Thoracic aorta (tissue), 2 donors: ENCODE data around the gene SUSD4. TPM values are rescaled to one million over a fixed set of nuclear protein-coding genes. Genes with fewer than 3 reads are reported as not detected.

Experiments used
- ATAC-seq: fragments of 150-250 bp; one replicate; pipeline ENCODE4 v1.8.0; 2017; ENCODE audit warnings: low read depth; ENCODE audit not compliant: insufficient number of reproducible peaks, low FRiP score
- DNase-seq: peaks from one replicate; pipeline ENCODE4 v3.0.0-alpha.2; 2020; ENCODE audit warnings: low spot score
- H3K27ac ChIP-seq, 2 donors: fragments of 200-600 bp; sonication (generic); 1 replicate in 1 of 2; 2 replicates in 1 of 2; pipeline ENCODE4 v1.5.1; 2016; ENCODE audit warnings: mild to moderate bottlenecking in 2 of 2, moderate library complexity in 2 of 2
- H3K27me3 ChIP-seq: fragments of 200-600 bp; sonication (generic); replicated peaks from 2 replicates; pipeline ENCODE4 v1.6.0; 2016; ENCODE audit warnings: mild to moderate bottlenecking; ENCODE audit not compliant: insufficient read depth
- H3K36me3 ChIP-seq: fragments of 200-600 bp; sonication (generic); one replicate; pipeline ENCODE4 v1.5.1; 2016
- H3K4me1 ChIP-seq, 2 donors: fragments of 200-600 bp; sonication (generic); 1 replicate in 1 of 2; 2 replicates in 1 of 2; pipeline versions ENCODE4 v1.5.1 to v1.6.0; 2016; ENCODE audit warnings: low read depth in 2 of 2, mild to moderate bottlenecking in 1 of 2; ENCODE audit not compliant: control insufficient read depth in 1 of 2
- H3K4me3 ChIP-seq: fragments of 200-600 bp; sonication (generic); 2 replicates; pipeline ENCODE4 v1.5.1; 2016; ENCODE audit warnings: mild to moderate bottlenecking
- H3K9me3 ChIP-seq: fragments of 200-600 bp; sonication (generic); 2 replicates; pipeline ENCODE4 v1.5.1; 2016
- total RNA-seq, 2 donors: library from RNA; depleted of rRNA; stranded (reverse); fragments of >200 nt; gene quantifications; one replicate each; pipeline versions ENCODE4 v1.1.0 to v1.2.3, GENCODE V29; 2016
- TF ChIP-seq, protein P1 (sequence below): fragments of 200-600 bp; sonication (generic); IDR thresholded peaks from one replicate; pipeline ENCODE4 v1.5.1; 2019; ENCODE audit warnings: antibody characterized with exemption

SUSD4 gene
- total RNA-seq, 2 donors from 2014 or later = 1.6 TPM; not detected in 1

DNA sequence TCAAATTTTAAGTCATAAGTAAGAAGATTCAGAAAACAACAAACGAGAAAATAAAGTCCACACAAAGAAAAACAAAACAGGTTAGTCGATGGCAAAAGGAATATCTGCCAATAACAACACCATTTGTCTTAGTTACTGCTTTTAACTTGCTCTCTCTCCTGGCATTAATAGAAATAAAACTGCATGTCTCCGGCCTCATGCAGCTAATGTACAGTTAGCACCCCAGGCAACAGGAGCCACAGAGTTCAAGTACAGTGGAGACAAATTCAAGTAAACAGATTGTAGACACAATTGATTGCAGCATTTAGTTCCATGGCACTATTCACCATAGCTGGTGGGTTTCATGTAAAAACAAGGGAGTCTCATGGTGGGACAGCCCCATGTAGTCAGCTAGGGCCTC is 33.5 kb downstream of the SUSD4 start:
- Histone ChIP-seq H3K9me3 (no peaks in the 10 kb centered on the region), H3K4me1 (peaks cover 0 to 21% of the 10 kb centered on the region in 2 donors), H3K36me3 (no peaks in the 10 kb centered on the region), H3K27me3 (no peaks in the 10 kb centered on the region), H3K4me3 (no peak overlapping the region), H3K27ac (no peak overlapping the region)
- ATAC-seq = no peak
- TF ChIP-seq, protein P1, sequence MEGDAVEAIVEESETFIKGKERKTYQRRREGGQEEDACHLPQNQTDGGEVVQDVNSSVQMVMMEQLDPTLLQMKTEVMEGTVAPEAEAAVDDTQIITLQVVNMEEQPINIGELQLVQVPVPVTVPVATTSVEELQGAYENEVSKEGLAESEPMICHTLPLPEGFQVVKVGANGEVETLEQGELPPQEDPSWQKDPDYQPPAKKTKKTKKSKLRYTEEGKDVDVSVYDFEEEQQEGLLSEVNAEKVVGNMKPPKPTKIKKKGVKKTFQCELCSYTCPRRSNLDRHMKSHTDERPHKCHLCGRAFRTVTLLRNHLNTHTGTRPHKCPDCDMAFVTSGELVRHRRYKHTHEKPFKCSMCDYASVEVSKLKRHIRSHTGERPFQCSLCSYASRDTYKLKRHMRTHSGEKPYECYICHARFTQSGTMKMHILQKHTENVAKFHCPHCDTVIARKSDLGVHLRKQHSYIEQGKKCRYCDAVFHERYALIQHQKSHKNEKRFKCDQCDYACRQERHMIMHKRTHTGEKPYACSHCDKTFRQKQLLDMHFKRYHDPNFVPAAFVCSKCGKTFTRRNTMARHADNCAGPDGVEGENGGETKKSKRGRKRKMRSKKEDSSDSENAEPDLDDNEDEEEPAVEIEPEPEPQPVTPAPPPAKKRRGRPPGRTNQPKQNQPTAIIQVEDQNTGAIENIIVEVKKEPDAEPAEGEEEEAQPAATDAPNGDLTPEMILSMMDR = no peak
- no peak for DNase-seq

DNA sequence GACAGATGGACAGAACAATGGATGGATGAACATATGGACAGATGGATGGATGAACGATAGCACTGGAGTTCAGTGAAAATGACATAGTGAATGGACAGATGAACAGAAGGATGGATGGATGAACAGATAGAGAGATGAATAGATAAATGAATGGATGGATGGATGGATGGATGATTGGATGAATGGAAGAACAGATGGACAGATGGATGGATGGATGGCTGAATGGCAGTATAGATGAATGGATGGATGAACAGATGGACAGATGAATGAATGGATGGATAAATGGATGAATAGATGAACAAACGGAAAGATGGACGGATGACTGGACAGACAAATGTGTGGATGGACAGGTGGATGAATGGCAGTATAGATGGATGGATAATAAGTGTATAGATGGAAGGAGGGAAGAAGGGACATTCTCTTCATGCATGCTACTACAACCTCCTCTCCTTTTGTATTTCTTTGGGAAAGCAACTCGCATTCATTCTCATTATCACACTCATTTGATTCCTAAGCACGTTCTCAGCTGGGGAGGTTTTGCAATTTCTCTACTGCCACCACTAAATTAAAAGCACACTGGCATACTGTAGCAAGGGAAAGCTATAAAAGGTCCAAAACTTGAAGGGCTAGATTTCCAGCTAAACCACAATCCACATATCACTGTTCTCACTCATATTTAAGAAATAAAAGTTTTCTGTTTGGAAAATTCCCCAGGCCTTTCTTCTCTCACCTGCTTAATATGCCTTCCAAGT is 34.1 kb downstream of the SUSD4 start:
- H3K27ac ChIP-seq = no peak overlapping the region
- TF ChIP-seq, protein P1 = no peak
- H3K9me3 ChIP-seq = no peaks in the 10 kb centered on the region
- H3K4me3 ChIP-seq = no peak overlapping the region
- H3K4me1 ChIP-seq = peaks cover 0 to 21% of the 10 kb centered on the region in 2 donors
- DNase-seq (no peak), ATAC-seq (no peak)
- no peaks in the 10 kb centered on the region for H3K27me3 ChIP-seq
- no peaks in the 10 kb centered on the region for H3K36me3 ChIP-seq

DNA sequence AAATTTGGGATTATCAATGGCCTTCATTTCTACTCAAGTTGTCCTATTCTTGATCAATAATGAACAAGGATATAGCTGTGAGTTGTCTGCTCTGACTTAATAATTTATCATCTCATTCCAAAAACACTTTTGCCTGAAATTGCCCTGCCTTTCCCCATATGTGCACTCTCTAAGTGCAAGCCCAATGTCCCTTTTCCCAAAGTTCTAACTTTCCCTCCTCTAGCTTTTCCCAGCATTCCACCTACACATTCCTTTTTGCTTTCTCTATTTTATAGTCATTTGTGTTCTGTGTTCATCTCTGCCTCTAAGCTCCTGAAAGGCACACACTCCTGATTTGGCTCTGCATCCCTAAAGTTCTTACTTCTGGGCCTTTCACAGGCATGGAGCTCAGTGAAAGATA is 34.7 kb downstream of the SUSD4 start:
- H3K4me1 ChIP-seq = peaks cover 0 to 21% of the 10 kb centered on the region in 2 donors
- H3K27me3 ChIP-seq = no peaks in the 10 kb centered on the region
- H3K36me3 ChIP-seq = no peaks in the 10 kb centered on the region
- no peak for DNase-seq
- H3K9me3 ChIP-seq = no peaks in the 10 kb centered on the region
- H3K4me3 ChIP-seq = no peak overlapping the region
- ATAC-seq = no peak
- TF ChIP-seq, protein P1 = no peak
- no peak overlapping the region for H3K27ac ChIP-seq

DNA sequence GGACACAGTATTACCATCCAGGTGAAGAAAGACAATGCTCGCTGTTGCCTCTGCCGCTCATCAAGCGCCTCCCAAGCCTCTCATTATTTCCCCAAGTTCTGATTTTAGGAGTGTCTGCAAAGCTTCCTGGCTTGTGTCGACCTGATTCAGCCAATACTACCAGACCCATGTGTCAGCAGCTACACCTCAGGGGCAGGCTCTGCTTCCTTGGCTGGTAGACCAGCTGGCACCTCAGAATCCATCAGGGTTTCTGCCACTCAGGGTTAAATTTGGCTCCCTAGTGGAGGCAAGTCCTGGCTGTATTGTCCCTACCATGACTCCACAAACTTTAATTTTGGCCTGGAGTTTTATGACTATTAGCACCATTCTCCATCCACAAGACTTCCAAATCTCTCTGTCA is 35.4 kb downstream of the SUSD4 start:
- Histone ChIP-seq H3K36me3 (no peaks in the 10 kb centered on the region), H3K27ac (no peak overlapping the region), H3K27me3 (no peaks in the 10 kb centered on the region), H3K9me3 (no peaks in the 10 kb centered on the region), H3K4me1 (peaks cover 0 to 21% of the 10 kb centered on the region in 2 donors), H3K4me3 (no peak overlapping the region)
- TF ChIP-seq, protein P1 = no peak
- ATAC-seq (no peak), DNase-seq (no peak)

DNA sequence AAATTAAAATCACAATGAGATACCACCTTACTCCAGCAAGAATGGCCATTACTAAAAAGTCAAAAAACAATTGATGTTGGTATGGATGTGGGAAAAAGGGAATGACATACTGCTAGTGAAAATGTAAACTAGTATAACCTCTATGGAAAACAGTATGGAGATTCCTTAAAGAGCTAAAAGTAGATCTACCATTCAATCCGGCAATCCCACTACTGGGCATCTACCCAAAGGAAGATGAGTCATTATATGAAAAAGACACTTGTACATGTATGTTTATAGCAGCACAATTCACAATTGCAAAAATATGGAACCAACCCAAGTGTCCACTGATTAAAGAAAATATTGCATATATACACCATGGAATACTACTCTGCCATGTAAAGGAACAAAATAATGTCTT is 37.2 kb downstream of the SUSD4 start:
- ATAC-seq (no peak), DNase-seq (no peak)
- H3K9me3 ChIP-seq = no peaks in the 10 kb centered on the region
- H3K4me1 ChIP-seq = peaks cover 0 to 18% of the 10 kb centered on the region in 2 donors
- no peaks in the 10 kb centered on the region for H3K36me3 ChIP-seq
- no peak overlapping the region for H3K27ac ChIP-seq
- TF ChIP-seq, protein P1 = no peak
- no peak overlapping the region for H3K4me3 ChIP-seq
- H3K27me3 ChIP-seq = no peaks in the 10 kb centered on the region
